Right lobe of liver (tissue), 6 donors: Measurements from ENCODE around the gene CATSPER2. TPM values are rescaled to one million over a fixed set of nuclear protein-coding genes. Genes with fewer than 3 reads are reported as not detected.
"Not testable (repeated sequence)": the region's sequence is repeated elsewhere in the genome, so short reads cannot be mapped to it uniquely, and the experiment has no call there.

Source experiments
- ATAC-seq, 4 donors: fragments of 200-7000 bp; cut with Tn5 transposase; one replicate each; pipeline ENCODE4 v1.9.1; 2020; ENCODE audit warnings: mild to moderate bottlenecking in 4 of 4, moderate library complexity in 4 of 4
- DNase-seq, 3 donors: peaks; one replicate each; pipeline ENCODE4 v3.0.0-alpha.2; 2020
- H3K27ac ChIP-seq, 3 donors: fragments of 200-600 bp; one replicate each; pipeline ENCODE4 v1.8.0; 2022
- H3K27me3 ChIP-seq, 2 donors: fragments of 200-600 bp; one replicate each; pipeline ENCODE4 v1.8.0; 2022
- H3K36me3 ChIP-seq, 4 donors: fragments of 200-600 bp; sonication (generic) in 1 of 4; one replicate each; pipeline versions ENCODE4 v1.5.1 to v1.8.0; 2017 to 2022; ENCODE audit warnings: control low read depth in 1 of 4
- H3K4me1 ChIP-seq, 4 donors: fragments of 200-600 bp; sonication (generic) in 1 of 4; one replicate each; pipeline versions ENCODE4 v1.5.1 to v1.8.0; 2017 to 2022; ENCODE audit warnings: control low read depth in 1 of 4
- H3K4me3 ChIP-seq, 3 donors: fragments of 200-600 bp; one replicate each; pipeline ENCODE4 v1.8.0; 2022
- H3K9me3 ChIP-seq, 4 donors: fragments of 200-600 bp; sonication (generic) in 1 of 4; one replicate each; pipeline versions ENCODE4 v1.5.1 to v1.8.0; 2017 to 2022; ENCODE audit warnings: control low read depth in 1 of 4
- POLR2A ChIP-seq: fragments of 450-650 bp; IDR thresholded peaks from one replicate; pipeline ENCODE4 v1.6.1; 2017; ENCODE audit warnings: antibody characterized with exemption, mild to moderate bottlenecking
- WGBS: methylation state at CpG from one replicate; pipeline ENCODE4 v1.1.6; 2018; ENCODE audit warnings: low coverage, low lambda C conversion rate; ENCODE audit not compliant: insufficient coverage; ENCODE audit errors: missing lambda C conversion rate; 5-methylcytosine and 5-hydroxymethylcytosine counted together
- intact Hi-C, 2 donors: fragments of 100-400 bp; cut with DNase I; formaldehyde crosslinking; loops; one replicate each; pipeline versions ENCODE4 v1.11.2 to v1.14.1; 2022
- total RNA-seq, 6 experiments: library from RNA; depleted of rRNA in 2 of 6; stranded (reverse); fragments of >200 nt in 2 of 6; fragmentation: NEBNext Ultra II Directional in 3 of 6; extraction: Animal tissue kit (Norgen Biotek cat#: 25700) in 3 of 6; gene quantifications; one replicate each; pipeline versions ENCODE4 v1.1.0 to v1.2.4, GENCODE V29; 2016 to 2023
- TF ChIP-seq, protein P1 (sequence below), 4 donors: fragments of 200-600 bp in 3 of 4; fragments of 450-650 bp in 1 of 4; IDR thresholded peaks; one replicate each; pipeline versions ENCODE4 v1.5.1 to v1.8.0; 2016 to 2022; ENCODE audit warnings: antibody characterized with exemption in 4 of 4, mild to moderate bottlenecking in 2 of 4
- donor health status: DM: no; HTN: yes; CAD: no.
- donor health status: DM: no; HTN: no; CAD: no.
- donor health status: DM: no; HTN: no; CAD: no.
- donor health status: DM: no; HTN: yes; CAD: no.
- donor health status: DM: no; HTN: yes; CAD: no.

Gene CATSPER2
- total RNA-seq, 6 experiments from 2014 or later = 0.74 to 3.2 (median 1.9) TPM

DNA sequence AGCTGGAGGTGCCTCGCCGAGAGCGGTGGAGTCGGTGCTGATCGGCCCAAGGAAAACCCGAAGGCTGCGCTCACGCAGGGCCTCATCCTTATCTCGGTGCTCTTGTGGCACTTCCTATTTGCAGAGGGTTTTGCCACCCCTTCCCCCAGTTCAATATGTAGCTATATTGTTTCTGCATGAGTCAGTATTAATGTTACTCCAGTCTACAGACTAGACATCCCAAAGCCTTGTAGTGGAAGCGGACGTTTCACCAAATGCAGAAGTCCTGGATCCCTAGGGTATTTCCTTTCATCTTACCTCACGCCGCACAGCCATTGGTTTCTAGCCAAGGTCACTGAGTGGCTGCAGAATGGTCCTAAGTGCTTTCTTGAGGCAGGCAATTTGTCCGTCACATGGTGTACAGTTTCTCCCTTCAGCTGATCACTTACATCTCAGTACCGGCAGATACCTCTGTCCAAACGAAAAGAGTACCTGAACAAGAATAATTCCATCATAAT, 834 bp upstream of the CATSPER2 start:
- H3K27me3 ChIP-seq, H3K36me3 ChIP-seq, H3K9me3 ChIP-seq, H3K27ac ChIP-seq, intact Hi-C loops, H3K4me1 ChIP-seq, DNase-seq, H3K4me3 ChIP-seq: not testable (repeated sequence)
- 91% methylated on average over 6 of the region's 16 CpGs for WGBS
- ATAC-seq = peak in 2 of 4 donors; percentile 13 to 28

DNA sequence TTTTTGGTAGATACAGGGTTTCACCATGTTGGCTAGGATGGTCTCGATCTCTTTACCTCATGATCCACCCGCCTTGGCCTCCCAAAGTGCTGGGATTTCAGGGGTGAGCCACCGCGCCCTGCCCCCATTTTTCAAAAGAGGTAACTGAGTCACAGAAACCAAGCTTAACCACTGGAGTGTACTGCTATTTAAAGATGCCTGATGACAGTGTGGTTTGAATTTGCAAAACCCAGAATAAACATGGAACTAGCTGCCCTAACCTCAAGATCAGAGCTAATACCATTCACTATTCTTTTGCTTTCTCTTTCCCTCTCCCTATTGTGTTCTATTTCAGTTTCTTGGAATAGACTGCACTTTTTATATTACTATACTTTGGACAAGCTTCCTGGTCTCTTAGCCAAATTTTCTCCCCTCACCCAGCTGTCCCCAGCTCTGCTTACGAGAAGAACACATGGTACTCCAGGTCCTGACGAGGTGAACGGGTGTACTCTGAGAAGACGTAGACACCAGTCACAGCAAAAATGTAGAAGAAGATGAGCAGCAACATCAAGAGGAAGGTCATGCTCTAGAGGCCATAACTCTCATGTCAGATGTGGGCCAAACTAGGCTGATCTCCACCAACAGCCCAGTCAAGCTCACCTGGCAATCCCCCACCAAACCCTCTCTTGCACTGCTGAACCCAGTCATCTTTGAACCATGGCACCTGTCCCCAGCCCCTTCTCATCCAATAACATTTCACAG, 10.0 kb downstream of the CATSPER2 start:
- H3K27ac ChIP-seq, H3K27me3 ChIP-seq, H3K36me3 ChIP-seq, H3K4me3 ChIP-seq, H3K4me1 ChIP-seq, DNase-seq, H3K9me3 ChIP-seq, intact Hi-C loops, ATAC-seq: not testable (repeated sequence)
- WGBS = 78% methylated on average over 6 of the region's 8 CpGs

DNA sequence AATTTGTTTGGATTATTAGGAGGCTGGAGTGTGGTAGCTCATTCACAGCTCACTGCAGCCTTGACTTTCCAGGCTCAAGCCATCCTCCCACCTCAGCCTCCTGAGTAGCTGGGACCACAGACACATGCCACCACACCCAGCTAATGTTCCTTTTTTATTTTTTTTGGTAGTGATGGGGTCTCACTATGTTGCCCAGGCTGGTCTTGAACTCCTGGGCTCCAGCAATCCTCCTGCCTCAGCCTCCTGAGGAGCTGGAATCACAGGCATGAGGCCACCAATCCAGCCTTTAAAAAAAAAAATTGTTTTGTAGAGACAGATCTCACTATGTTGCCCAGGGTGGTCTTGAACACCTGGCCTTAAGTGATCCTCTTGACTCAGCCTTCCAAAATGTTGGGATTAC, 21.7 kb downstream of the CATSPER2 start:
- DNase-seq, ATAC-seq, H3K27ac ChIP-seq, H3K4me3 ChIP-seq, H3K36me3 ChIP-seq, H3K9me3 ChIP-seq, intact Hi-C loops, H3K4me1 ChIP-seq, H3K27me3 ChIP-seq: not testable (repeated sequence)

DNA sequence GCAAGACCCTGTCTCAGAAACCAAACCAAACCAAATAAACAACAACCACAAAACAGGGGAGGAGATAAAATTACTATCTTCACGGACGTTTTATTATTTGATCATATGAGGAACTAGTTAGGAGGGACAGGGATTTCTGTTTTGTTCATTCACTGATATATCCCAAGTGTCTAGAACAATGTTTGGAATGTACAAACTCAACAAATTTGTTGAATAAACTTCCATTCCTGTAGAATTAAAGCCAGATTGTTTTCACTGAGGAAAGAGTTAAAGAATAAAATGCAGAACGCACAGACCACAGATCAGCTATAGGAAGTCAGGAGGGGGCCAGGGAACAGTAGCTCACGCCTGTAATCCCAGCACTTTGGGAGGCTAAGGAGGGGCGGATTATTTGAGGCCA, 23.5 kb downstream of the CATSPER2 start:
- Histone ChIP-seq H3K4me1 (no peaks in the 10 kb centered on the region), H3K9me3 (no peaks in the 10 kb centered on the region), H3K27me3 (no peaks in the 10 kb centered on the region), H3K27ac (no peak overlapping the region), H3K36me3 (no peaks in the 10 kb centered on the region), H3K4me3 (no peak overlapping the region)
- 26% methylated on average over 5 of the region's 5 CpGs for WGBS
- DNase-seq (no peak), ATAC-seq (no peak)
- intact Hi-C loops = no loop called here
- TF ChIP-seq, protein P1, sequence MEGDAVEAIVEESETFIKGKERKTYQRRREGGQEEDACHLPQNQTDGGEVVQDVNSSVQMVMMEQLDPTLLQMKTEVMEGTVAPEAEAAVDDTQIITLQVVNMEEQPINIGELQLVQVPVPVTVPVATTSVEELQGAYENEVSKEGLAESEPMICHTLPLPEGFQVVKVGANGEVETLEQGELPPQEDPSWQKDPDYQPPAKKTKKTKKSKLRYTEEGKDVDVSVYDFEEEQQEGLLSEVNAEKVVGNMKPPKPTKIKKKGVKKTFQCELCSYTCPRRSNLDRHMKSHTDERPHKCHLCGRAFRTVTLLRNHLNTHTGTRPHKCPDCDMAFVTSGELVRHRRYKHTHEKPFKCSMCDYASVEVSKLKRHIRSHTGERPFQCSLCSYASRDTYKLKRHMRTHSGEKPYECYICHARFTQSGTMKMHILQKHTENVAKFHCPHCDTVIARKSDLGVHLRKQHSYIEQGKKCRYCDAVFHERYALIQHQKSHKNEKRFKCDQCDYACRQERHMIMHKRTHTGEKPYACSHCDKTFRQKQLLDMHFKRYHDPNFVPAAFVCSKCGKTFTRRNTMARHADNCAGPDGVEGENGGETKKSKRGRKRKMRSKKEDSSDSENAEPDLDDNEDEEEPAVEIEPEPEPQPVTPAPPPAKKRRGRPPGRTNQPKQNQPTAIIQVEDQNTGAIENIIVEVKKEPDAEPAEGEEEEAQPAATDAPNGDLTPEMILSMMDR (IDR thresholded peaks at IDR 0.05) = no peak
- no peak for TF ChIP-seq POLR2A

DNA sequence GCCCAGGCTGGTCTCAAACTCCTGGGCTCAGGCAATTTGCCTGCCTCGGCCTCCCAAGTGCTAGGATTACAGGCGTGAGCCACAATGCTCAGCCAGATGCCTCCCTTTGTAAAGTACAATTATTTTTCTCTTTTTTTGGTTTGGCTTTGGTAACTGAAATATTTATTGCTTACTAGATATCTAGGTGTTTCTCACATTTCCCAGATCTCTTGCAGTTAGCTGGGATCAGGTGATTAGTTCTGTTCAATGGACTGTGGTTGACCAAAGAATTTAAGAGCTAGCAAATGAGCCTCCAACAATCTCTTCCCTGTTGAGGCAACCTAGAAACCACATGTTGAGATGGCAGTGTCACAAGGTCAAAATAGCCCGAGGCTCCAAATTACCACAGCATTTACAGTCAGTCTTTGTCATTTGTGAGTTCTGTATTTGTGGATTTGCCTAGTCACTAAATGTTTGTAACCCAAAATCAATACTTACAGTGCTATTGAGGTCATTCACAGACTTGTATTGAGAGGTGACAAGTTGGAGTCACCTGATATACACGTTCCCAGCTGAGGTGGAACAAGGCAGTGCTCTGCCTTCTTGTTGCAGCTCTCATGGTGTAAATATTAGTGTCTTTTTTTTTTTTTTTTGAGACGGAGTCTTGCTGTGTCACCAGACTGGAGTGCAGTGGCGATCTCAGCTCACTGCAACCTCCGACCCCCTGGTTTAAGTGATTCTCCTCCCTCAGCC, 26.4 kb downstream of the CATSPER2 start:
- DNase-seq, H3K36me3 ChIP-seq, intact Hi-C loops, H3K4me1 ChIP-seq, H3K9me3 ChIP-seq, H3K27me3 ChIP-seq, H3K27ac ChIP-seq, H3K4me3 ChIP-seq: not testable (repeated sequence)
- ATAC-seq = peak in 3 of 4 donors; percentile 20 to 83 (median 38)
- WGBS = 62% methylated on average over 5 of the region's 7 CpGs

DNA sequence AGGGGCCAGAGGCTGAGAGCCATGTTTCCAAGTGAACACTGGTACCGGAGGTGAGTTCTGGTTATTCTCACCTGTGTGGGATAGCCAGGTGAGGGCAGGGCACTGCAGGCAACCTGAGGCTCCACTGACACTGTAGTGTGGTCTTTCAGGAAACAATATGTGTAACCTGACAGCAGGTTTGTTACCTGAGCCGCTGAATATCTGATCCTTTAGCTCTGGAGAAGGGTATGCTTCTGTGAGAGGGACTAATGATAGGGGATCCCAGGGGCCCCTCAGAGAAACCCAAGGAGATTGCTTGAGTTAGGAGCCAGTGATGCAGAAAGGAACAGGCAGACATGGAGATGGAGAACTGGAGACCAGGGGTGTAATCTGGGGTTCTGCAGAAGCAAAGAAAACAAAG, 29.9 kb downstream of the CATSPER2 start, which contains the start of gene STRC:
Gene STRC (minus strand): TSS at position 101 of the 400 bp plus-strand sequence. CDS start 78 bp downstream, at position 23.
- H3K4me1 ChIP-seq, H3K36me3 ChIP-seq, ATAC-seq, intact Hi-C loops, DNase-seq, H3K9me3 ChIP-seq, H3K4me3 ChIP-seq, H3K27ac ChIP-seq, H3K27me3 ChIP-seq: not testable (repeated sequence)
- WGBS = no CpG with 5 or more reads among the region's 2 CpGs

DNA sequence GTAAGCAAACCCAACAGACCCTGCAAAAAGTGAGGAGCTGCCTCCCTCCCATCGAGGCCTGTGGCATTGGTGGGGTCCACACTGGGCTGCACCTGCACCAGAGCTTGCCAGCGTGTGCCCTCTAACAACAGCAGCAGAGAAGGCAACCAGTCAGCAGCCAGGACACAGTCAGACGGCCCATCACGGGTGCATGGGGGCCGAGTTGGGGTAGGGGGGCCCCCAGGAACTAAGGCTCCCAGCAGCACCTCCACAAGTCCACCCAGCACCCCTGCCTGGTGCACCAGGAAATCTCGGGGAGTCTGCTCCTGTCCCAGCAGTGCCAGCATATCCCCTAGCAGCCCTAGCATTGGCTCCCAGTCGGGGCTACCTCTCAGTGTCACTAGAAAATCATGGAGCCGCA, 30.9 kb downstream of the CATSPER2 start:
- H3K27me3 ChIP-seq, intact Hi-C loops, H3K4me3 ChIP-seq, H3K27ac ChIP-seq, H3K36me3 ChIP-seq, H3K4me1 ChIP-seq, H3K9me3 ChIP-seq, DNase-seq: not testable (repeated sequence)
- no CpG with 5 or more reads among the region's 8 CpGs for WGBS
- ATAC-seq = peak in 2 of 4 donors; percentile 17 to 29

DNA sequence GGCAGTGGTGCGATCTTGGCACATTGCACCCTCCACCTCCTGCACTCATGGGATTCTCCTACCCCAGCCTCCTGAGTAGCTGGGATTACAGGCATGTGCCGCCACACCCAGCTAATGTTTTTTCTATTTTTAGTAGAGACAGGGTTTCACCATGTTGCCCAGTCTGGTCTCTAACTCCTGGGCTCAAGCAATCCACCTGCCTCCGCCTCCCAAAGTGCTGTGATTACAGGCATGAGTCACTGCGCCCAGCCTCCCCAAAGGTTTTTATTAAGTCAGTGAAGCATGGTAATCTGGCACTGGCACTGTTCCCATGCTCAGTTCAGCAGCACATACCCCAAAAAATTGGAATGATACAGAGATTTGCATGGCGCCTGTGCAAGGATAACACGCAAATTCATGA, 46.4 kb downstream of the CATSPER2 start:
- DNase-seq, intact Hi-C loops, H3K4me3 ChIP-seq, H3K4me1 ChIP-seq, H3K27ac ChIP-seq, ATAC-seq, H3K36me3 ChIP-seq, H3K27me3 ChIP-seq, H3K9me3 ChIP-seq: not testable (repeated sequence)
- WGBS = 68% methylated on average over 3 of the region's 6 CpGs

DNA sequence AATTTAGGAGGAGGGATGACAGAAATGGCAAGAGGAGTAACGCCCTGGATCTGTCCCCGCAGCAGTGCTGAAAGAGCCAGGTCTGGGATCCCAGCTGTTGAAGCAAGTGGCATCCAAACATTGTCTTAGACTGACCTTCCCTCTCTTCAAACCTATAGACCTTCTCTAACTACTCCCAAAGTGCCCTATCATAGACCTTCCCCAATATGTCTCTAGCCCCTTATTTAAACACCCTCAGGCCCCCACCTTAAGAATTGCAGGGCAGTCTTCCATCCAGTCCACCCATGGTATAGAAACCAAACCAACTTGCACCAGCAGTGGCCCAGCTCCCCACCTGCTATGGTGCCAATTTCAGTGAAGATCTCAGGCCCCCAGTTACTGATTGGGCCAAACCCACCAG, 48.4 kb downstream of the CATSPER2 start:
- H3K4me1 ChIP-seq, H3K36me3 ChIP-seq, H3K9me3 ChIP-seq, H3K27ac ChIP-seq, ATAC-seq, H3K27me3 ChIP-seq, H3K4me3 ChIP-seq, DNase-seq, intact Hi-C loops: not testable (repeated sequence)
- no CpG with 5 or more reads among the region's 2 CpGs for WGBS

DNA sequence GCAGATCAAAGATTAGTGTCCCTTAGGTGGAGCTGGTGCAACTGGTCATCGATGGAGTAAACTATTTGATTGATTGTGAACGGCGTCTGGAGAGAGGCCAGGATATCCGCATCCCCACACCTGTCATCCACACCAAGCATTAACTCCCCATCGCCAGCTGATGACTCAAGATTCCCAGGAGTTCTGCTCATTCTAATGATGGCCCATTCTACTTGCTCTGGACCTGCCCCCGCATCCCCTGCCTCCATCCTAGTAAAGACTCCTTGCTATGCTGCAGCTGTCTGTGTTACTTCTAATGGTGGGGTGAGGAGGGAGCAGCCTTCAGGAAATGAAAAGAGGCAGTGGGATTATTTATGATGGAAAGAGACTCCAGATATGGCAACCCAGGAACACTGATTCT, 49.5 kb downstream of the CATSPER2 start:
- H3K36me3 ChIP-seq, H3K4me1 ChIP-seq, H3K4me3 ChIP-seq, H3K27me3 ChIP-seq, DNase-seq, intact Hi-C loops, ATAC-seq, H3K9me3 ChIP-seq, H3K27ac ChIP-seq: not testable (repeated sequence)
- WGBS = 75% methylated on average over 3 of the region's 6 CpGs
